Endothelial cell of umbilical vein (primary cell): ENCODE data around the gene WDPCP. TPM values are rescaled to one million over a fixed set of nuclear protein-coding genes. Genes with fewer than 3 reads are reported as not detected.
"Not testable (repeated sequence)": the region's sequence is repeated elsewhere in the genome, so short reads cannot be mapped to it uniquely, and the experiment has no call there.

Experiments
- BruUV-seq: library from RNA; stranded (reverse); fragments of 400-500 nt; replicated peaks from 2 replicates; lab custom pipeline; 2021; lab: Mats Ljungman, UMichigan
- CTCF ChIA-PET: fragments of 300-600, 350-600 bp; sonication (Branson Sonifier 250); formaldehyde crosslinking; loops from one replicate; lab custom pipeline; 2021; ENCODE audit warnings: antibody characterized with exemption, inconsistent platforms; lab: Charles Lee
- POLR2A ChIA-PET: fragments of 300-600, 350-600 bp; sonication (Branson Sonifier 250); formaldehyde crosslinking; loops from one replicate; lab custom pipeline; 2021; ENCODE audit warnings: antibody characterized with exemption, inconsistent platforms; lab: Charles Lee
- DNase-seq: peaks from one replicate; pipeline ENCODE4 v3.0.0-alpha.2; 2011; ENCODE audit warnings: low read depth, low spot score
- FAIRE-seq: peaks from 2 replicates; lab custom pipeline; 2011; peaks lifted over from hg19 to GRCh38; lab: Jason Lieb, UNC
- H2AFZ ChIP-seq: 2 replicates; pipeline ENCODE4 v1.6.0; 2012; ENCODE audit warnings: low read depth, low read length, control low read depth, inconsistent platforms
- H3K27ac ChIP-seq: 2 replicates; pipeline ENCODE4 v1.5.1; 2011; ENCODE audit warnings: low read depth, mild to moderate bottlenecking, control low read depth, low read length, moderate library complexity; ENCODE audit not compliant: insufficient read depth
- H3K27me3 ChIP-seq, 2 experiments: 2 replicates each; pipeline versions ENCODE4 v1.6.0 to v1.6.1; 2011; ENCODE audit warnings: low read length in 2 of 2, mixed read lengths in 1 of 2; ENCODE audit not compliant: control insufficient read depth in 2 of 2, insufficient read depth in 2 of 2
- H3K36me3 ChIP-seq, 2 experiments: 2 replicates in 1 of 2; 3 replicates in 1 of 2; pipeline ENCODE4 v1.5.1; 2011; ENCODE audit warnings: low read length in 2 of 2, mild to moderate bottlenecking in 1 of 2, moderate library complexity in 1 of 2; ENCODE audit not compliant: control insufficient read depth in 2 of 2, insufficient read depth in 2 of 2; ENCODE audit errors: extremely low read depth in 1 of 2
- H3K4me1 ChIP-seq: 3 replicates; pipeline ENCODE4 v1.5.1; 2011; ENCODE audit warnings: mild to moderate bottlenecking, low read length; ENCODE audit not compliant: control insufficient read depth, insufficient read depth; ENCODE audit errors: extremely low read depth
- H3K4me2 ChIP-seq: 2 replicates; pipeline ENCODE4 v1.6.1; 2011; ENCODE audit warnings: low read length, control low read depth, mixed read lengths; ENCODE audit not compliant: insufficient read depth
- H3K4me3 ChIP-seq, 3 experiments: fragments of 200-600 bp in 1 of 3; sonication (generic), shearing (Covaris generic) in 1 of 3; replicated peaks in 1 of 3; 2 replicates each; pipeline ENCODE4 v1.5.1; 2011 to 2016; ENCODE audit warnings: control low read depth in 3 of 3, low read length in 3 of 3, mild to moderate bottlenecking in 2 of 3, inconsistent platforms in 1 of 3, low read depth in 1 of 3, moderate library complexity in 1 of 3; ENCODE audit not compliant: insufficient read depth in 1 of 3
- H3K79me2 ChIP-seq: 2 replicates; pipeline ENCODE4 v1.6.0; 2012; ENCODE audit warnings: low read length, inconsistent platforms; ENCODE audit not compliant: control insufficient read depth, insufficient read depth
- H3K9ac ChIP-seq: replicated peaks from 2 replicates; pipeline ENCODE3; 2011; ENCODE audit warnings: low read length, control low read depth; ENCODE audit not compliant: insufficient read depth; ENCODE audit errors: extremely low read depth
- H3K9me1 ChIP-seq: replicated peaks from 3 replicates; pipeline ENCODE4 v1.6.0; 2011; ENCODE audit warnings: mild to moderate bottlenecking, low read length; ENCODE audit not compliant: control insufficient read depth, insufficient read depth; ENCODE audit errors: extremely low read depth
- H3K9me3 ChIP-seq: replicated peaks from 2 replicates; pipeline ENCODE4 v1.5.1; 2012; ENCODE audit warnings: low read length, inconsistent platforms; ENCODE audit not compliant: control insufficient read depth, insufficient read depth
- H4K20me1 ChIP-seq: replicated peaks from 2 replicates; pipeline ENCODE3; 2011; ENCODE audit warnings: mild to moderate bottlenecking, low read length; ENCODE audit not compliant: control insufficient read depth, insufficient read depth; ENCODE audit errors: extremely low read depth
- CTCF ChIP-seq, 2 donors: IDR thresholded peaks; 1 replicate in 1 of 2; 2 replicates in 1 of 2; pipeline ENCODE4 v1.5.1; 2011; ENCODE audit warnings: low read length in 2 of 2, mild to moderate bottlenecking in 2 of 2, moderate library complexity in 2 of 2, control low read depth in 1 of 2, inconsistent platforms in 1 of 2, low read depth in 1 of 2; ENCODE audit not compliant: insufficient read depth in 1 of 2; ENCODE audit errors: extremely low read depth in 1 of 2
- FOS ChIP-seq: IDR thresholded peaks from 2 replicates; pipeline ENCODE4 v1.6.1; 2011; ENCODE audit warnings: mild to moderate bottlenecking, low read length, moderate library complexity, borderline replicate concordance; ENCODE audit not compliant: insufficient read depth
- GATA2 ChIP-seq: IDR thresholded peaks from 2 replicates; pipeline ENCODE4 v1.7.0; 2011; ENCODE audit warnings: low read depth, mild to moderate bottlenecking, moderate library complexity, mixed read lengths, low read length; ENCODE audit not compliant: insufficient read length, insufficient read depth
- JUN ChIP-seq: IDR thresholded peaks from 2 replicates; pipeline ENCODE4 v1.6.1; 2011; ENCODE audit warnings: borderline replicate concordance, low read depth; ENCODE audit not compliant: insufficient read length, insufficient read depth
- MYC ChIP-seq: IDR thresholded peaks from one replicate; pipeline ENCODE4 v1.6.1; 2011; ENCODE audit warnings: mild to moderate bottlenecking, low read depth, low read length
- POLR2A ChIP-seq: IDR thresholded peaks from 2 replicates; pipeline ENCODE4 v1.6.1; 2012; ENCODE audit warnings: low read depth, mild to moderate bottlenecking, control low read depth, low read length
- POLR2AphosphoS5 ChIP-seq: IDR thresholded peaks from 2 replicates; pipeline ENCODE4 v1.6.1; 2012; ENCODE audit warnings: low read depth, mild to moderate bottlenecking, control low read depth, low read length, moderate library complexity; ENCODE audit not compliant: insufficient read depth
- dilution Hi-C: fragments of 300-500 bp; cut with MboI; formaldehyde crosslinking; loops from one replicate; pipeline ENCODE4 v1.15.0; 2019; ENCODE audit warnings: low sequenced_read_pairs; ENCODE audit not compliant: extremely low pct_ligation_motif_present
- intact Hi-C: fragments of 100-400 bp; cut with micrococcal nuclease; formaldehyde crosslinking; loops from one replicate; pipeline ENCODE4 v1.10.0; 2022
- polyA plus RNA-seq, 4 experiments: library from polyadenylated mRNA; depleted of rRNA in 3 of 4; stranded (reverse) in 3 of 4; unstranded in 1 of 4; fragments of >200 nt; gene quantifications; 2 replicates each; pipeline versions ENCODE4 v1.2.1 to v1.2.3, GENCODE V29; 2011 to 2012; ENCODE audit warnings: missing spikeins in 1 of 4
- total RNA-seq: library from RNA; stranded (reverse); gene quantifications from 2 replicates; pipeline ENCODE4 v1.2.3, GENCODE V29; 2021
- TF ChIP-seq, protein P1 (sequence below): IDR thresholded peaks from 2 replicates; pipeline ENCODE4 v1.6.1; 2011; ENCODE audit not compliant: insufficient read depth, insufficient read length

Gene WDPCP
- total and polyA plus RNA-seq, 2 donors (not counting 3 experiments of a cell fraction or from before 2014, with no cell fraction given): 4.0 to 8.8 TPM

- no peaks in the 10 kb centered on the region for H3K79me2 ChIP-seq
- no peak overlapping the region for H2AFZ ChIP-seq
- H3K4me1 ChIP-seq: no peaks in the 10 kb centered on the region
- no peak overlapping the region for H3K4me2 ChIP-seq
- H3K27me3 ChIP-seq: no peaks in the 10 kb centered on the region
- no peaks in the 10 kb centered on the region for H3K36me3 ChIP-seq
- H3K9me1 ChIP-seq: no peaks in the 10 kb centered on the region
- CTCF ChIA-PET: no interaction called here
- H3K27ac ChIP-seq: no peak overlapping the region
- no peaks in the 10 kb centered on the region for H4K20me1 ChIP-seq
- no peak for FAIRE-seq
- TF ChIP-seq, protein P1, sequence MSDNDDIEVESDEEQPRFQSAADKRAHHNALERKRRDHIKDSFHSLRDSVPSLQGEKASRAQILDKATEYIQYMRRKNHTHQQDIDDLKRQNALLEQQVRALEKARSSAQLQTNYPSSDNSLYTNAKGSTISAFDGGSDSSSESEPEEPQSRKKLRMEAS: no peak
- TF ChIP-seq CTCF (IDR thresholded peaks at IDR 0.05; ENCODE audit: extremely low read depth in 1 of 2, insufficient read depth in 1 of 2, low read depth in 1 of 2, low read length in 2 of 2): no peak
- TF ChIP-seq FOS: no peak
- no peak for TF ChIP-seq JUN
- no peak for TF ChIP-seq GATA2
- no peak for TF ChIP-seq MYC
- no peak for TF ChIP-seq POLR2AphosphoS5
- no peak for TF ChIP-seq POLR2A
- BruUV-seq: no TSS peak
- POLR2A ChIA-PET: no interaction called here
- H3K4me3 ChIP-seq: no peak overlapping the region
- dilution Hi-C loops: no loop called here
- intact Hi-C loops: no loop called here
- H3K9me3 ChIP-seq: no peaks in the 10 kb centered on the region
- H3K9ac ChIP-seq: no peak overlapping the region
- DNase-seq: no peak
These were observed 261.8 kb downstream of the WDPCP start for GRCh38 chr2:63326473-63326872.

GRCh38 chr2:63323662-63324061, 264.6 kb downstream of the WDPCP start:
- H3K9me3 ChIP-seq, POLR2A ChIA-PET, H2AFZ ChIP-seq, FAIRE-seq, H3K9ac ChIP-seq, H3K4me2 ChIP-seq, H3K4me3 ChIP-seq, H4K20me1 ChIP-seq, dilution Hi-C loops, CTCF ChIA-PET, H3K36me3 ChIP-seq, H3K9me1 ChIP-seq, intact Hi-C loops, H3K27ac ChIP-seq, BruUV-seq, H3K79me2 ChIP-seq, H3K27me3 ChIP-seq, DNase-seq, H3K4me1 ChIP-seq: not testable (repeated sequence)

DNA sequence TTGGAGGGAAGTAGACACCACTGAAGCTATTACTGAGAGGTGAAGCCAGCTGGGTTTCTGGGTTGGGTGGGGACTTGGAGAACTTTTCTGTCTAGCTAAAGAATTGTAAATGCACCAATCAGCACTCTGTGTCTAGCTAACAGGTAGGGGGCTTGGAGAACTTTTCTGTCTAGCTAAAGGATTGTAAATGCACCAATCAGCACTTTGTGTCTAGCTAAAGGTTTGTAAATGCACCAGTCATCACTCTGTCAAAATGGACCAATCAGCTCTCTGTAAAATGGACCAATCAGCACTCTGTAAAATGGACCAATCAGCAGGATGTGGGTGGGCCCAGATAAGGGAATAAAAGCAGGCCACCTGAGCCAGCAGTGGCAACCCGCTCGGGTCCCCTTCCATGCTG, 266.3 kb downstream of the WDPCP start:
- H3K9me3 ChIP-seq, H3K79me2 ChIP-seq, H3K4me3 ChIP-seq, dilution Hi-C loops, H3K9me1 ChIP-seq, POLR2A ChIA-PET, H3K4me1 ChIP-seq, H3K27ac ChIP-seq, intact Hi-C loops, FAIRE-seq, BruUV-seq, H4K20me1 ChIP-seq, H3K27me3 ChIP-seq, H3K4me2 ChIP-seq, CTCF ChIA-PET, DNase-seq, H3K36me3 ChIP-seq, H2AFZ ChIP-seq, H3K9ac ChIP-seq: not testable (repeated sequence)
